ENCODE measurements around the gene CNTN1. TPM values are rescaled to one million over a fixed set of nuclear protein-coding genes. Genes with fewer than 3 reads are reported as not detected.

CNTN1 gene
- total RNA-seq, 2 donors from 2014 or later, result 16.3 to 33.6 TPM

GRCh38 chr12:40792792-40793386, 100.7 kb downstream of the CNTN1 start:
- H3K9me3 ChIP-seq, result no peaks in the 10 kb centered on the region
- 37% methylated on average over 5 of the region's 5 CpGs for WGBS
- TF ChIP-seq CTCF (IDR thresholded peaks at IDR 0.05) (no peak), POLR2A (IDR thresholded peaks at IDR 0.05) (no peak), POLR2AphosphoS5 (IDR thresholded peaks at IDR 0.05) (no peak)
- H3K27ac ChIP-seq, result no peak overlapping the region
- no peaks in the 10 kb centered on the region for H3K4me1 ChIP-seq (replicated peaks)
- H3K36me3 ChIP-seq, result no peaks in the 10 kb centered on the region
- DNase-seq (ENCODE audit: low spot score), result no peak
- no peak overlapping the region for H3K4me3 ChIP-seq
- no peaks in the 10 kb centered on the region for H3K27me3 ChIP-seq (replicated peaks; ENCODE audit: insufficient read depth)
- intact Hi-C loops (cut with DNase I), result no loop called here

- no peak overlapping the region for H3K4me3 ChIP-seq
- no peaks in the 10 kb centered on the region for H3K4me1 ChIP-seq (replicated peaks)
- H3K9me3 ChIP-seq, result no peaks in the 10 kb centered on the region
- H3K27me3 ChIP-seq (replicated peaks; ENCODE audit: insufficient read depth), result no peaks in the 10 kb centered on the region
- H3K36me3 ChIP-seq, result no peaks in the 10 kb centered on the region
- H3K27ac ChIP-seq, result no peak overlapping the region
- TF ChIP-seq POLR2AphosphoS5 (IDR thresholded peaks at IDR 0.05), result no peak
- TF ChIP-seq CTCF (IDR thresholded peaks at IDR 0.05), result no peak
- no peak for TF ChIP-seq POLR2A (IDR thresholded peaks at IDR 0.05)
- DNase-seq (ENCODE audit: low spot score), result no peak
- 50% methylated on average over 1 of the region's 1 CpG for WGBS
- intact Hi-C loops (cut with DNase I), result no loop called here
Observed at GRCh38 chr12:40793471-40793870, 101.2 kb downstream of the CNTN1 start.

- no peak for TF ChIP-seq POLR2AphosphoS5 (IDR thresholded peaks at IDR 0.05)
- Histone ChIP-seq H3K9me3 (no peaks in the 10 kb centered on the region), H3K27me3 (replicated peaks; ENCODE audit: insufficient read depth) (no peaks in the 10 kb centered on the region), H3K4me3 (no peak overlapping the region), H3K4me1 (replicated peaks) (no peaks in the 10 kb centered on the region), H3K27ac (no peak overlapping the region), H3K36me3 (no peaks in the 10 kb centered on the region)
- intact Hi-C loops (cut with DNase I), result no loop called here
- DNase-seq (ENCODE audit: low spot score), result no peak
Observed at GRCh38 chr12:40794087-40794486, 101.8 kb downstream of the CNTN1 start.

- DNase-seq (ENCODE audit: low spot score), result no peak
- H3K27ac ChIP-seq, result no peak overlapping the region
- H3K4me1 ChIP-seq (replicated peaks), result no peaks in the 10 kb centered on the region
- no peaks in the 10 kb centered on the region for H3K9me3 ChIP-seq
- H3K4me3 ChIP-seq, result no peak overlapping the region
- H3K27me3 ChIP-seq (replicated peaks; ENCODE audit: insufficient read depth), result no peaks in the 10 kb centered on the region
- intact Hi-C loops (cut with DNase I), result no loop called here
- no peaks in the 10 kb centered on the region for H3K36me3 ChIP-seq
- TF ChIP-seq CTCF (IDR thresholded peaks at IDR 0.05) (no peak), POLR2A (IDR thresholded peaks at IDR 0.05) (no peak), POLR2AphosphoS5 (IDR thresholded peaks at IDR 0.05) (no peak)
- 88% methylated on average over 2 of the region's 2 CpGs for WGBS
Observed at GRCh38 chr12:40801082-40801481, 108.8 kb downstream of the CNTN1 start.

DNA sequence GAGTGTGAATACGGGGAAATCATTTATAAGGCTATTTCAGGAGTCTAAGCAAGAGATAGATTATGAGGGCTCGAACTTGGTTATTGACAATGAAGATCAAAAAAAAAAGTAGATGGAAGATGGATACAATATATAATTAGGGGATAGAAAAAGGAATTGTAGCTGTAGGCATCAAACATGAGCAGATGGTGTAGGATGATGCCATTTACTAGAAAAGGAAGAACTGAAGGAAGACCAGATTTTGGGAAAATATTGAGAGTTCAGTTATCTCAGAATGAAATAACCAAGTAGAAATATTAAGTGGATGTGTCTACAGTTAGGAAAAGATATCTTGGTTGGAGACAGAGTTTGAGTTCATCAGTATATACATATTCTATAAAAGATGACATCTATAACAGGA, 109.6 kb downstream of the CNTN1 start:
- no peak for TF ChIP-seq CTCF (IDR thresholded peaks at IDR 0.05)
- TF ChIP-seq POLR2AphosphoS5 (IDR thresholded peaks at IDR 0.05), result no peak
- TF ChIP-seq POLR2A (IDR thresholded peaks at IDR 0.05), result no peak
- Histone ChIP-seq H3K36me3 (no peaks in the 10 kb centered on the region), H3K27ac (no peak overlapping the region), H3K27me3 (replicated peaks; ENCODE audit: insufficient read depth) (no peaks in the 10 kb centered on the region), H3K4me1 (replicated peaks) (no peaks in the 10 kb centered on the region), H3K4me3 (no peak overlapping the region), H3K9me3 (no peaks in the 10 kb centered on the region)
- DNase-seq (ENCODE audit: low spot score), result no peak
- 93% methylated on average over 2 of the region's 2 CpGs for WGBS
- intact Hi-C loops (cut with DNase I), result no loop called here

All from prostate gland (tissue), 2 donors.